ENCODE data around the gene PTGIS.

Gene PTGIS

GRCh38 chr20:49560646-49561045, 7.3 kb downstream of the PTGIS start:
- no peak for DNase-seq (ENCODE audit: low read depth, low spot score)

- DNase-seq (ENCODE audit: low read depth, low spot score) = no peak
Observed at GRCh38 chr20:49560186-49560585, 7.8 kb downstream of the PTGIS start.

- no peak for DNase-seq (ENCODE audit: low read depth, low spot score)
Observed at GRCh38 chr20:49559411-49560081, 8.4 kb downstream of the PTGIS start.

GRCh38 chr20:49558826-49559225, 9.1 kb downstream of the PTGIS start:
- no peak for DNase-seq (ENCODE audit: low read depth, low spot score)

GRCh38 chr20:49557449-49557848, 10.5 kb downstream of the PTGIS start:
- DNase-seq (ENCODE audit: low read depth, low spot score) = no peak

DNA sequence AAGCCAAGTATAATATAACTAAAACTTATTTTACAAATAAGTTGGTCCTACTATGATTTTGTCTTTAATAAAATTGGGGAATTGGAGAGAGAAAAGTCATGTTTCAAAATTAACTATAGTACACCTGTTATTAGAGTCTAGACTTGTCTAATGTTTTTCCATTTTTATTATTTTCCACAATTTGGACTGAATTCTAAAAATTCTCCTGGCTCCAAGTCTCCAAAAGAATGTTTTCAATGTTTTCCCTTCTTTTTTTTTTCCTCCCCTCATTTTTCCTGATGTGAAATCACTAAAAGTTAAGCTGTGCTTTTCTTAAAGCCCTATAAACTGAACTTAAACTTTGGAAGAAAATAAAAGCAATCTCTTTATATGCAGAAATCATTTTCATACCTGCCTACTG, 11.3 kb downstream of the PTGIS start:
- DNase-seq (ENCODE audit: low read depth, low spot score) = no peak

DNA sequence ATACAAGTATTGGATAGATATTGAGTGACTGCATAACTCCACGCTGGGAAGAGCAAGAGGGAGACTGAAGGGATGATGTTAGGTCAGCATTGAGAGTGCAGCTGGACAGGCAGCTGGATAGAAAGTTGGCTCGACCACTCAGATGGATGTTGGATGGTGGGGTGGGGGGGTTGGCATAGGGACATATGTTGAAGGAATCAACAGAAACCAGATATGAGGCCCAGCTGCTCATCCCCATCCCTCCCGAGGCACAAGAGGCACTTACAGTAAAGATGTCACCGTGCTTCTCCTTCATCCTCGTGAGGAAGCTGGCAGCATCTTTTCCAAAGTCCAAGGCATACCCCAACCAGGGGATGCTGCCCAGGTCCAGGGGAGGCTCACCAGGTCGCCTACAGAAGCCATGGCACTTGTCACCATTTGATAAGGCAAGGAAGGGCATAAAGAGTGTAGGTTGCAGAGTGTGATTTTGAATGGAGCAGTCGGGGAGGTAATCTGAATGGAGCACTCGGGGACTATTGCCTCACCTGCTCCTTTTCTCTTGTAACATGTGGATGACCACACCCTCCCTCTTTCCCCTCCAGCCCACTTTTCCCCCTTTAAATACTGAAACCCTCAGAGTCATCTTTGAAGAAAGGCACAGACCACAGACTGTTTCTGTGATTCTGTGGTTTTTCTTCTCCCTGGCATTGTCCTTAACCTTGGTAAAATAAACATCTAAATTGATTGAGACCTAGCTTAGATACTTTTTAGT, 18.0 kb downstream of the PTGIS start:
- no peak for DNase-seq (ENCODE audit: low read depth, low spot score)

DNA sequence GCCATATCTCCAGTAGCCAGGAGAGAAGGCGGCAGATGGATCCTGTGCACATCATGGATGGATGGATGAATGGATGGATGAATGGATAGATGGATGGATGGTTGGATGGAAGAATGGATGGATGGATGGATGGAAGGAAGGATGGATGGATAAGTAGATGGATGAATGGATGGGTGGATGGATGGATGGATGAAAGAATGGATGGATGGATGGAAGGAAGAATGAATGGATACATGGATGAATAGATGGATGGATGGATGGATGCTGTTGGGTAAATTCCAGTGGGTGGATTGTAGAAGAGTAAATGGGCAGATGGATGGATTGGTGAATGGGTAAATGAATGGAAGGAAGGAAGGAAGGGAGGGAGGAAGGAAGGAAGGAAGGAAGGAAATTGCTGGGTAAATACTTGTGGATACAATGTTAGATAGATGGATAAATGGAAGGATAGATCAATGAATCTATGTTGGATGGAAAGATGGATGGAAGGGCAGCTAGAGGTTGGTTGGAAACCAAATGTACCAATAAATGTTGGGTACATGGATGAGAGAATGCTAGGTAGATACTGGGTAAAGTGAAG, 19.5 kb downstream of the PTGIS start:
- DNase-seq (ENCODE audit: low read depth, low spot score) = no peak

- DNase-seq (ENCODE audit: low read depth, low spot score) = no peak
Observed at GRCh38 chr20:49545572-49545971, 22.4 kb downstream of the PTGIS start.

GRCh38 chr20:49544535-49544934, 23.4 kb downstream of the PTGIS start:
- no peak for DNase-seq (ENCODE audit: low read depth, low spot score)

- DNase-seq (ENCODE audit: low read depth, low spot score) = no peak
Observed at GRCh38 chr20:49543858-49544437, 24.0 kb downstream of the PTGIS start.

DNA sequence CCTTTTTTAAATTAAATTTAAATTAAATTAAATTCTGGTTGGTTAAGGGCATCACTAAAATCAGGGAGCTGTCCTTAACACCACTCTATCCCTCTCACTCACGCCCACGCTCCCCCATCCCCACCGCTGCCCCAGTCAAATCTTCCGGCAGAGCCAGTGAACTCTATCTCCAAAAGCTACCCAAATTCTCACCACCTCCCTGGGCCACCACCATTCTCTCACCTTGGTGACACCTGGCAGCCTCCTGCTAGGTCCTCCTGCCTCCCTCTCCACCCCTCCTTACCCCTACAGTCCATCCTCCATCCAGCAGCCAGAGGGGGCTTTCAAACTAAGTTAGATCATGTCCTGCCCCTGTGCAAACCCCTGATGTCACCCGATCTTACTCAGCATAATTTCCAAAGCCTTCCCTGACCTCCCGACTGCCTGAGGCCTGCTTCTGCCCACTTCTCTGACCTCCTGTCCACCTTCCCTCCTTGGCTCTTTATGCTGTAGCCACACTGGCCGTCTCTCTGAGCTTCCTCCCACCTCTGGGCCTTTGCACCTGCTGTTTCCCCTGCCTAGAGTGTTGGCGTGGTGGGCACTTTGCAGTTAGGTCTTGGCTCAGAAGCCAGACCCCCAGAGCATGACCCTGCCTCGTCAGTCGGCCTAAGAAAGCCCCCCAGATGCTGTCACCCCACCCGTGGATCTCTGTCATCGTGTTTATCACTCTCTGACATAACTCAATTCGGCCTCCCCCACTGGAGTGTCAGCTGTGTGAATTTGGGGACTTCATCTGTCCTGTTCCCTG, 24.7 kb downstream of the PTGIS start:
- DNase-seq (ENCODE audit: low read depth, low spot score) = no peak

- no peak for DNase-seq (ENCODE audit: low read depth, low spot score)
Observed at GRCh38 chr20:49542514-49542991, 25.4 kb downstream of the PTGIS start.

GRCh38 chr20:49541733-49542513, 26.0 kb downstream of the PTGIS start:
- peak; percentile 17 for DNase-seq (ENCODE audit: low read depth, low spot score)

GRCh38 chr20:49540687-49541435, 27.1 kb downstream of the PTGIS start:
- DNase-seq (ENCODE audit: low read depth, low spot score) = no peak

GRCh38 chr20:49540232-49540620, 27.7 kb downstream of the PTGIS start:
- DNase-seq (ENCODE audit: low read depth, low spot score) = no peak

GRCh38 chr20:49539481-49540231, 28.3 kb downstream of the PTGIS start:
- DNase-seq (ENCODE audit: low read depth, low spot score) = no peak

GRCh38 chr20:49538950-49539349, 29.0 kb downstream of the PTGIS start:
- DNase-seq (ENCODE audit: low read depth, low spot score) = no peak

GRCh38 chr20:49534255-49534712, 33.7 kb downstream of the PTGIS start:
- DNase-seq (ENCODE audit: low read depth, low spot score) = peak; percentile 25

Data from activated naive CD8-positive, alpha-beta T cell treated with anti-CD3 and anti-CD28 coated beads, Interleukin-2, amount 50 U/mL, for 16 hours (primary cell).